GM04504 (cell line): ENCODE measurements around the gene RSF1.
"Not testable (repeated sequence)": the region's sequence is repeated elsewhere in the genome, so short reads cannot be mapped to it uniquely, and the experiment has no call there.

ENCODE experiments used
- DNase-seq: peaks from one replicate; pipeline ENCODE4 v3.0.0-alpha.2; 2012; ENCODE audit warnings: low read depth

The RSF1 gene

GRCh38 chr11:77690649-77691048 lies 129.9 kb downstream of the RSF1 start:
- no peak for DNase-seq

DNA sequence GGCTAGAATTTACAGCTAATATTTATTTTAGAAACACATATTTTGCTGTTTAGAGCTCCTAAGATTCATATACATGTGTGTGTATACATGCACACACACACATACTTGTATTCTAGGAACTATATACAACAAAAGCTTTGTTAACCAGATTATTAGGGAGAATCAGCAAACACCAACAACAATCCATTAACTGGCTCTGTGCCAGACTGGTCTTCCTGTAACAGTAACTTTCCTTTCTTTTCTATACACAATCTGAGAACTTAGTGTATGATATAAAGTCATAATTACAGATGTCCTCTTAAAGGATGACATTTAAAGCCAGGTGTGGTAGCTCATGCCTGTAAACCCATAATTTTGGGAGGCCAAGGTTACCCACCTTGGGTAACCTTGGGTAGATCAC lies 133.4 kb downstream of the RSF1 start:
- no peak for DNase-seq

DNA sequence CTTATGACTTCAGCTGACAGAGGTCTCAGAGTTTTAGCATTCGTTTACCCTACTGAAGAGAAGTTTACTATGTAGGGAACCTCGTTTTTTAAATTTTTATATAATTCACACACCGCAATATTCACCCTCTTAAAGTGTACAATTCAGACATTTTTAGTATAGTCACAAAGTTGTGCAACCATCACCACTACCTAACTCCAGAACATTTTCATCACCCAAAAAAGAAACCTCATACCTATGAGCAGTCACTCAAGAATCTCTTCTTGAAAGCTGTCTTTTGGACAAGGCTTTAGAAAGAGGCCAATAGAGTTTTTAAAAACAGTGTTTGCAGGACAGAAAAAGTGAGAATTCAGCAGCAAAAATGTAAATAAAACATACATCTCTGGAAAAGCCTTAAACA lies 143.4 kb downstream of the RSF1 start:
- no peak for DNase-seq

GRCh38 chr11:77672264-77672663 lies 148.3 kb downstream of the RSF1 start:
- DNase-seq, result peak; percentile 96

- no peak for DNase-seq
Measured at GRCh38 chr11:77669848-77670511, 150.5 kb downstream of the RSF1 start.

GRCh38 chr11:77668760-77669159 lies 151.8 kb downstream of the RSF1 start:
- no peak for DNase-seq

GRCh38 chr11:77665240-77665965 lies 155.1 kb downstream of the RSF1 start:
- DNase-seq, result no peak

GRCh38 chr11:77661670-77662069 lies 158.9 kb downstream of the RSF1 start:
- DNase-seq, result no peak

- DNase-seq, result no peak
Measured at GRCh38 chr11:77660947-77661346, 159.6 kb downstream of the RSF1 start.

DNA sequence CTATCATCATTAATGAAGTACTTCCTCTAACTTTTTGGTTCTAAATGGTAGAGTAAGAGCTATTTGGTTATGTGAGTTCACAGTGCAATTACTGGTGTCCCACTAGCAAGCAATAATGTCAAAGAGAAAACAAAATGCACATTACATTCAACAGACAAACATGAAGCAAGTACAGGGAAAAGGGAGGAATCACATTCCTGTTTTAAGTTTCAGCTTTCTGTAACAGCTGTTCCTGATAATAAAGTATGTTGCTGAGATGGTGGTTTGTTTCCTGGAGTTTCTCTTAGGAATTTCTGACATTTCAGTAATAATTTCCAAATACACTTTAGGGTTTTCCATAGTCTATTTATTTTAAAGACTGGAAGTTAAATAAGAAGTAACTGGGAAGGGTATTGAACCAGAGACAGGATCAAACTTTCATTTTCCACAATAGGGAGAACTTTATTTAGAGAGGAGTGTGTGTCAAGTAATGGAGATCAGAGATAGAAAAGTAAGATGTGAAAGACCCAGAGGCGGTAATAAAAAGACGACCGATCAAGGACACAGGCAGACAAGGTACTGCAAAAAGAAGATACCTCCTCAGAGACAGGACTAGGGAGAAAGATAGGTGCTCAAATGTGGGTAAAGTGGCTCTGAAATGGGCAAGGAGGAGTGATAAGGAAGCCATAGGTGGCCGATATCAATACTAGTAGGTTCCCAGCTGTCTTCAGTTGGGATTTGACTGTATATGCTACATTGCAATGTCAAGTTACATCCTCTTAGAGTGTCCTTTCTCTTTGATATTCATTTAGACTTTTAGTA lies 162.1 kb downstream of the RSF1 start:
- no peak for DNase-seq

DNA sequence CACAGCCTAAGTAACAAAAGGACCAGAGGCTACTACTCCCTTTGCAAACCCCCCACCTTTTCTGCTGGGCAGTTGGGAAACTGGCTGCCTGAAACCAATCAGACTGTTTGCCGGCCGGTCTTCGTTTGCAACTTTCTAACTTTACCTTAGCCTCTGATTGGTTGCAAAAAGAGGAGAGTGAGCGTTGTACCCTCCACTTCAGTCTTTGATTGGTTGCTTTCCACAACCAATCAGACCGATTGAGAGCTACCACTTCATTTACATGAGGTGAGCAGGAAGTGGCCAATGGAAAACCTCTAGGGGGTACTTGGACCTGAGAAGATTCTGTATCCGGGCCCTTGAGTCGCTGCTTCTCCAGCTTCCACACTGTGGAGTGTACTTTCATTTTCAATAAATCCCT lies 164.2 kb downstream of the RSF1 start:
- no peak for DNase-seq

DNA sequence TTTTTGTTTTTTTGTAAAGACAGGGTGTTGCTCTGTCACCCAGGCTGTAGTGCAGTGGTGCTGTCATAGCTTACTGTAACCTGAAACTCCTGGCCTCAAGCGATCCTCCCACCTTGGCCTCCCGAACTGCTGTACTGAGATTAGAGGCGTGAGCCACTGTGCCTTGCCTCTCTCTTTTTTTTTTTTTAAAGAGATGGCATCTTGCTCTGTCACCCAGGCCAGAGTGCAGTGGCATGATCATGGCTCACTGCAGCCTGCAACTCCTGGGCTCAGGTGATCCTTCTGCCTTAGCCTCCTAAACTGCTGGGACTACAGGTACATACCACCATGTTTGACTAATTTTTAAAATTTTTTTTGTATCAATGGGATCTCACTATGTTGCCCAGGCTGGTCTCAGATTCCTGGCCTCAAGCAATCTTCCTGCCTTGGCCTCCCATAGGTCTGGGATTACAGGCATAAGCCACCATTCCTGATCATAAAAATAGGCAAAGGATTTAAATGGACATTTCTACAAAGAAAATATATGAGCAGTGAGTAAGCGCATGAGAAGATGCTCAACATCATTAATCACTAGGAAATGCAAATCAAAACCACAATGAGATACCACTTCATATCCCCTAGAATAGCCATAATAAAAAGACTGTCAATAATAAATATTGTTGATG lies 165.6 kb downstream of the RSF1 start:
- no peak for DNase-seq

DNA sequence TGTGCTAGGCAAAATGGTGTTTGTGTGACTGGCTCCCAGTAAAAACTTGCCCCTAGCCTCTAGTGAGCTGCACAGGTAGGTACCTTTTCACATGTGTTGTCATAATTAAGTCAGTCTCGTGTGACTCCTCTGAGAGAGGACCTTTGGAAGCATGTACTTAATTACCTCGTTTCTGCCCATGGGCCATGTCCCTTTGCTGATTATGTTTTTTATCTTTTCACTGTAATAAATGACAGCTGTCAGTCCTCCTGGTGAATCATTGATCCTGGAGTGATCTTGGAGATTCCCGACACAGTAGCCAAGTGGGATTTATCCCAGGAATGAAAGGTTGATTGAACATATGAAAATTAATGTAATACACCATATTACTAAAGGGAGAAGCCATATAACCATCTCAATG lies 170.4 kb downstream of the RSF1 start:
- no peak for DNase-seq

DNA sequence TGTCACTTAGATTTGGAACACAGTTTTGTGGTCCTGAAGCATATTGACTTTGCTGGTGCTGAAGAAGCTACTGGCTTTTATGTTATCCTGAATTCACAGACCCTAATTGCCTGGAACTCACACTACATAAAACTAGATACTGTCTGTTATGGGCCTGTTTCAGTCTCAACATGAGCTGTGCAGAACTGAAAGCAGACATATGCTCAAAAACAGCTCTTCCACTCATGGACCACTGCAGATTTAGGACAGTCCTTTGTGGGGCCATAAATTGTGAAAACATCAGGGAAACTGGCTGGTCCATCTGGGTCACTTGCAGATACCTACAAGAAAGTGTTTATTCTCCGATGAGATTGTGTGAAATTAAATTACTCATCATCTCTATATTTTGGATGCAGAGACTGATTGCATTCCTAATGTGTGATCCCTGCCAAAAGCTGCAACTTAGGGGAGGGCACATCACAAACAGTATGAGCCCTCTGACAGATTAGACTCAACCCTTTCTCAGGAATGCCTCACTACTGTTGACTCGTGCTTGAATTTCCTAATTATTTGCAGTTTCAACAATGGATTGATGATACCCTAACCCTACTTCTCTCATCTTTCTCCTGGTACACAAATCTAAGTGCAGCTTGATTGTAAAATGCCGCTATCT lies 172.7 kb downstream of the RSF1 start:
- no peak for DNase-seq

DNA sequence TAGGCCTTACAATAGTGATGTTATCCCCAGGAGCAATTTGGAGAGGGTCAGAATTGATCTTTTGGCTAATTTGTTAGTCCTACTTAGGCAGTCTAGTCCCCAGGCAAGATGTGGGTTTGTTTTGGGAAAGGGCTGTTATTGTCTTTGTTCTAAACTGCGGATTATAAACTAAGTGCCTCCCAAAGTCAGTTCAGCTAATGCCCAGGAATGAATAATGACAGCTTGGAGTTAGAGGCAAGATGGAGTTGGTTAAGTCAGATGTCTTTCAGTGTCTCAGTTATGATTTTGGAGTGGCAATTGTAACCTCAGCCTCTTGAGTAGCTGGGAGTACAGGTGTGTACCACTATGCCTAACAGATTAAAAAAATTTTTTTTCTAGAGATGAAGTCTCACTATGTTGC lies 175.6 kb downstream of the RSF1 start:
- no peak for DNase-seq

GRCh38 chr11:77642228-77642627 lies 178.3 kb downstream of the RSF1 start:
- no peak for DNase-seq

DNA sequence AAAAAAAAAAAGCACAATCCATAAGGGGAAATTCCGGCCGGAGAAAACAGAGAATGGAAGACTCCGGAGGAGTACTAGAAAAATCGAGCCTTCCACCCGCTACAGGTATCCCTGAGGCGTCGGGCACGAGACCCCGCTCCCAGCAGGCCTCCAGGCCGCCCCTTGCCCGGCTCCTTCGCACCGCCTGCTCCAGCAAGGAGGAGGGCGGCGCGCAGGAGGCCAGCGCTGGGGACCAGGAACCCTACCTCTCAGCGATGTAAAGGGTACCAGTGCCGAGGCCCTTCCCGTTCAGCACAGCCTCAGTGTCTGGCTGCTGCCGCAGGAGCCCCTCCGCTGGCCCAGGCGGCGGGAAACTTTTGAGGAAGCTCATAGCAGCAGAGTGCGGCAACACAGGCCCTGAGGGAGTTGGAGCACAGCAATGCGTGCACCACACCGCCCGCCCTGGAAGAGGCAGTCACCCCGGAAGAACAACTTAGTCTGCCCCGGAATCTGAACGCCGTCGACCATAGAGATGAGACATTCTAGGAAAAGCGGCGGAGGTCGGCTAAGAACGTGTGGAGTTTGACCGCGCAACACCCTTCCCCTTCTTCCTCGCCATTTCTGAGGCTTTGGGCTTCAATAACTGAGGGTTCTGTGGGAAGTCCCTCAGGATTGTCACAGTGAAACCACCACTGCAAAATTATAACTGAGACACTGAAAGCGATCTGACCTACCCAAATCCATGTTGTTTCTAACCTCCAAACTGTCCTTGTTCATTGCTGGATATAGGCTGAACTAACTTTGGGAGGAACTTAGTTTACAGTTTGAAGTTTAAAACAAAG lies 183.0 kb downstream of the RSF1 start, which contains the start of gene CLNS1A:
Gene CLNS1A (minus strand): TSS at position 450 of the 821 bp plus-strand sequence. CDS start 80 bp downstream, at position 370.
- DNase-seq, result peak; percentile 73

DNA sequence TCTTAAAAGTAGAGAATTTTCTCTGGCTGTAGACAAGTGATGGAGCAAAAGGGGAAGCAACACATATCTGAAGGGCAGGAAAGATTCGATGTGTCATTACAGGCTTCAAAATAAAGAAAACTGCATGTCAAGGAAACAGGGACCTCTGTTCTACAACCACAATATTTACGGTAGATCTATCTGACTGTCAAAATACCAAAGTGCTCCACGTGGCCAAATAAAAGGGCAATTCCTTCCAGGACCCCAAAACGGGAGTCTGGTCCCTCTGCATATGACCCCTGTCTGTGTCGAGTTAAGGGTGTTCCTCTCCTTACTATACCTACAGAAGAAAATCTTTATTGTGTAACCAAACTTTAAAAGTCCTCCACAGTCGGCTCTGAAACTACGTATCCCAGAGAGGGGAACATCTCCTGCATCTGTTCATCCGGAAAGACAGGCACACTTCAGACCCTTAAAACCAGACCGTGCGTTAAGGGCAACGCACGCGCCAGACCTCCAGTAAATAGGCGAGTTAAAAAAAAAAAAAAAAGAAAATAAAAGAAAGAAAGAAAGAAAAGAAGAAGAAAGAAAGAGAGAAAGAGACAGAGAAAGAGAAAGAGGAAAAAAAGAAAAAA lies 183.7 kb downstream of the RSF1 start:
- DNase-seq, result no peak

- not testable (repeated sequence) for DNase-seq
Measured at GRCh38 chr11:77633926-77634325, 186.6 kb downstream of the RSF1 start.

DNA sequence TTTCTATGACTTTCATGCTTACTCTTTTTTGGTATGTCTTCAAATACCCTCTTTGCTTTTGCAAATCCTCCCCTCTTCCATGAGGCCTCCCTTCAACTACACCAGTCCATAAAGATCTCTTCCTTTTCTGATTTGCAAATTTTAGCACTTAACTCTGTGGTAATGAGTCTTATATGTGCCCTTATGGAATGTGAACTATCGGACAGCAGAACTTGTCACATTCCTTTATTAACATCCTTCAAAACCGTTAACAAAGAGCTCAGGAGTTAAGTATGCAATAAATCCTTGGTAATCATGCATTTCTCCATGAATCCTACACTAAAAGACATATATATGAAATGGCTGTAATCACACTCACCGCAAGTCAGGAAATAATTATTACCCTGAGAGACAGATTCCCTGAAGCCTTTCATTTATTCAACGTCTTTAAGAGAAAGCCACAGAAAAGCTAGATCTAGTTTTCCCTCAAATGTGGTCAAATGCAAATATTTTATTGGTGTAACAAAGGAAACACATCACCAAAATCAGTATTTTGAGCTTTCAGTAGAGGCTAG lies 190.3 kb downstream of the RSF1 start:
- no peak for DNase-seq
